ENCODE results near the gene PIGQ.

The PIGQ gene

GRCh38 chr16:625977-626765 is 56.4 kb downstream of the PIGQ start:
- Histone ChIP-seq H3K27me3 (replicated peaks) (no peaks in the 10 kb centered on the region), H3K36me3 (replicated peaks) (peaks cover 6% of the 10 kb centered on the region), H3K4me3 (ENCODE audit: low read depth, low read length) (no peak overlapping the region), H3K27ac (peak overlapping the region; percentile 65)
- no peak for DNase-seq
- no peak for TF ChIP-seq CTCF (IDR thresholded peaks at IDR 0.05; ENCODE audit: low read depth, low read length, missing control alignments)
- in situ Hi-C loops (cut with HindIII; ENCODE audit: low pct_ligation_motif_present, low sequenced_read_pairs): no loop called here

- peak overlapping the region; percentile 65 for H3K27ac ChIP-seq
- H3K27me3 ChIP-seq (replicated peaks): no peaks in the 10 kb centered on the region
- H3K4me3 ChIP-seq (ENCODE audit: low read depth, low read length): no peak overlapping the region
- TF ChIP-seq CTCF (IDR thresholded peaks at IDR 0.05; ENCODE audit: low read depth, low read length, missing control alignments): no peak
- in situ Hi-C loops (cut with HindIII; ENCODE audit: low pct_ligation_motif_present, low sequenced_read_pairs): no loop called here
- peak; percentile 96 for DNase-seq
- peaks cover 6% of the 10 kb centered on the region for H3K36me3 ChIP-seq (replicated peaks)
These were observed 57.2 kb downstream of the PIGQ start for GRCh38 chr16:626787-627453.

- TF ChIP-seq CTCF (IDR thresholded peaks at IDR 0.05; ENCODE audit: low read depth, low read length, missing control alignments): no peak
- H3K36me3 ChIP-seq (replicated peaks): peaks cover 6% of the 10 kb centered on the region
- no peaks in the 10 kb centered on the region for H3K27me3 ChIP-seq (replicated peaks)
- in situ Hi-C loops (cut with HindIII; ENCODE audit: low pct_ligation_motif_present, low sequenced_read_pairs): no loop called here
- no peak overlapping the region for H3K4me3 ChIP-seq (ENCODE audit: low read depth, low read length)
- no peak overlapping the region for H3K27ac ChIP-seq
- DNase-seq: no peak
These were observed 57.9 kb downstream of the PIGQ start for GRCh38 chr16:627454-628239.

- DNase-seq: no peak
- Histone ChIP-seq H3K36me3 (replicated peaks) (peaks cover 10% of the 10 kb centered on the region), H3K27me3 (replicated peaks) (no peaks in the 10 kb centered on the region), H3K4me3 (ENCODE audit: low read depth, low read length) (no peak overlapping the region), H3K27ac (no peak overlapping the region)
- in situ Hi-C loops (cut with HindIII; ENCODE audit: low pct_ligation_motif_present, low sequenced_read_pairs): no loop called here
- TF ChIP-seq CTCF (IDR thresholded peaks at IDR 0.05; ENCODE audit: low read depth, low read length, missing control alignments): no peak
These were observed 58.7 kb downstream of the PIGQ start for GRCh38 chr16:628321-629061.

GRCh38 chr16:629185-629832 is 59.5 kb downstream of the PIGQ start:
- in situ Hi-C loops (cut with HindIII; ENCODE audit: low pct_ligation_motif_present, low sequenced_read_pairs): no loop called here
- Histone ChIP-seq H3K27ac (no peak overlapping the region), H3K36me3 (replicated peaks) (peaks cover 16% of the 10 kb centered on the region), H3K4me3 (ENCODE audit: low read depth, low read length) (no peak overlapping the region), H3K27me3 (replicated peaks) (no peaks in the 10 kb centered on the region)
- no peak for TF ChIP-seq CTCF (IDR thresholded peaks at IDR 0.05; ENCODE audit: low read depth, low read length, missing control alignments)
- DNase-seq: no peak
